Measurements from ENCODE around the gene NCL.
"Not testable (repeated sequence)": the region's sequence is repeated elsewhere in the genome, so short reads cannot be mapped to it uniquely, and the experiment has no call there.

The NCL gene

GRCh38 chr2:231429901-231430300 is 34.4 kb downstream of the NCL start:
- no peak for DNase-seq

GRCh38 chr2:231429152-231429551 is 35.1 kb downstream of the NCL start:
- DNase-seq: no peak

GRCh38 chr2:231427116-231427515 is 37.2 kb downstream of the NCL start:
- no peak for DNase-seq

GRCh38 chr2:231425811-231426703 is 38.2 kb downstream of the NCL start:
- no peak for DNase-seq

GRCh38 chr2:231425291-231425810 is 38.9 kb downstream of the NCL start:
- no peak for DNase-seq

GRCh38 chr2:231423176-231423575 is 41.1 kb downstream of the NCL start:
- no peak for DNase-seq

- DNase-seq: no peak
These were observed 42.2 kb downstream of the NCL start for GRCh38 chr2:231422056-231422455.

- DNase-seq: no peak
These were observed 43.2 kb downstream of the NCL start for GRCh38 chr2:231421051-231421580.

- DNase-seq: no peak
These were observed 45.3 kb downstream of the NCL start for GRCh38 chr2:231418820-231419640.

GRCh38 chr2:231415029-231415428 is 49.3 kb downstream of the NCL start:
- DNase-seq: no peak

- no peak for DNase-seq
These were observed 50.3 kb downstream of the NCL start for GRCh38 chr2:231413921-231414476.

- DNase-seq: no peak
These were observed 50.8 kb downstream of the NCL start for GRCh38 chr2:231413456-231413855.

- DNase-seq: no peak
These were observed 51.7 kb downstream of the NCL start for GRCh38 chr2:231412618-231412963.

GRCh38 chr2:231411831-231412617 is 52.3 kb downstream of the NCL start:
- peak; percentile 86 for DNase-seq

GRCh38 chr2:231411237-231411636 is 53.0 kb downstream of the NCL start:
- no peak for DNase-seq

- no peak for DNase-seq
These were observed 53.8 kb downstream of the NCL start for GRCh38 chr2:231410293-231411004.

GRCh38 chr2:231409776-231410175 is 54.5 kb downstream of the NCL start:
- no peak for DNase-seq

GRCh38 chr2:231408304-231408703 is 56.0 kb downstream of the NCL start:
- DNase-seq: not testable (repeated sequence)

GRCh38 chr2:231407686-231408085 is 56.6 kb downstream of the NCL start:
- DNase-seq: not testable (repeated sequence)

GRCh38 chr2:231405601-231406367 is 58.5 kb downstream of the NCL start:
- not testable (repeated sequence) for DNase-seq

- not testable (repeated sequence) for DNase-seq
These were observed 60.1 kb downstream of the NCL start for GRCh38 chr2:231404183-231404578.

Measured in NCI-H1694 (cell line).